ENCODE data around the gene PIK3R1. TPM values are rescaled to one million over a fixed set of nuclear protein-coding genes. Genes with fewer than 3 reads are reported as not detected.

The PIK3R1 gene
- total and polyA plus RNA-seq, 4 donors: 22.6 to 123 (median 47.3) TPM

- TF ChIP-seq NR2F2 (IDR thresholded peaks at IDR 0.05) (no peak), YY1 (IDR thresholded peaks at IDR 0.05) (no peak), TAF1 (conservative IDR thresholded peaks at IDR 0.05) (no peak), GABPA (IDR thresholded peaks at IDR 0.05 in 1 of 2, conservative IDR thresholded peaks at IDR 0.05 in 1 of 2) (no peak), CTCF (IDR thresholded peaks at IDR 0.05; ENCODE audit: low read depth, low read length, missing input control) (no peak), MAX (IDR thresholded peaks at IDR 0.05) (no peak), HNF4A (conservative IDR thresholded peaks at IDR 0.05) (no peak), JUND (IDR thresholded peaks at IDR 0.05) (no peak), FOXA1 (IDR thresholded peaks at IDR 0.05) (no peak), HNF4G (IDR thresholded peaks at IDR 0.05) (no peak), ATF3 (IDR thresholded peaks at IDR 0.05) (no peak), RXRA (IDR thresholded peaks at IDR 0.05) (no peak), REST (IDR thresholded peaks at IDR 0.05) (no peak), FOXA2 (IDR thresholded peaks at IDR 0.05) (no peak), SP1 (IDR thresholded peaks at IDR 0.05) (no peak), EGR1 (IDR thresholded peaks at IDR 0.05; ENCODE audit: low read depth in 2 of 2) (no peak), ZBTB33 (IDR thresholded peaks at IDR 0.05) (no peak)
- no peak overlapping the region for H3K9ac ChIP-seq (ENCODE audit: low read depth in 1 of 2, low read length in 2 of 2)
- H3K27ac ChIP-seq (ENCODE audit: low read depth in 1 of 2, low read length in 2 of 2): no peak overlapping the region
- no peaks in the 10 kb centered on the region for H3K36me3 ChIP-seq (ENCODE audit: control insufficient read depth in 4 of 4, insufficient read depth in 3 of 4, low read depth in 1 of 4, low read length in 3 of 4)
- H3K27me3 ChIP-seq (ENCODE audit: control insufficient read depth in 4 of 4, insufficient read depth in 4 of 4, low read length in 3 of 4): no peaks in the 10 kb centered on the region
- 50% methylated on average over 2 of the region's 2 CpGs for WGBS
- H3K4me1 ChIP-seq (ENCODE audit: control insufficient read depth in 4 of 4, insufficient read depth in 4 of 4, low read length in 3 of 4): no peaks in the 10 kb centered on the region
- DNase-seq (ENCODE audit: low spot score): no peak
- no peak overlapping the region for H3K4me3 ChIP-seq (ENCODE audit: low read depth in 1 of 3, low read length in 3 of 3)
- no peaks in the 10 kb centered on the region for H3K9me3 ChIP-seq (ENCODE audit: control insufficient read depth in 4 of 4, low read length in 3 of 4)
Observed at GRCh38 chr5:68194386-68194785, 21.2 kb upstream of the PIK3R1 start.

- Histone ChIP-seq H3K27me3 (ENCODE audit: control insufficient read depth in 4 of 4, insufficient read depth in 4 of 4, low read length in 3 of 4) (no peaks in the 10 kb centered on the region), H3K9me3 (ENCODE audit: control insufficient read depth in 4 of 4, low read length in 3 of 4) (no peaks in the 10 kb centered on the region)
- 96% methylated on average over 3 of the region's 3 CpGs for WGBS
Observed at GRCh38 chr5:68195137-68195536, 20.4 kb upstream of the PIK3R1 start.

More at GRCh38 chr5:68195137-68195536, 20.4 kb upstream of the PIK3R1 start:
- Histone ChIP-seq H3K36me3 (ENCODE audit: control insufficient read depth in 4 of 4, insufficient read depth in 3 of 4, low read depth in 1 of 4, low read length in 3 of 4) (no peaks in the 10 kb centered on the region), H3K4me3 (ENCODE audit: low read depth in 1 of 3, low read length in 3 of 3) (no peak overlapping the region), H3K4me1 (ENCODE audit: control insufficient read depth in 4 of 4, insufficient read depth in 4 of 4, low read length in 3 of 4) (no peaks in the 10 kb centered on the region), H3K27ac (ENCODE audit: low read depth in 1 of 2, low read length in 2 of 2) (no peak overlapping the region), H3K9ac (ENCODE audit: low read depth in 1 of 2, low read length in 2 of 2) (no peak overlapping the region)
- DNase-seq (ENCODE audit: low spot score): no peak
- TF ChIP-seq NR2F2 (IDR thresholded peaks at IDR 0.05) (no peak), JUND (IDR thresholded peaks at IDR 0.05) (no peak), HNF4G (IDR thresholded peaks at IDR 0.05) (no peak), HNF4A (conservative IDR thresholded peaks at IDR 0.05) (no peak), CTCF (IDR thresholded peaks at IDR 0.05; ENCODE audit: low read depth, low read length, missing input control) (no peak), SP1 (IDR thresholded peaks at IDR 0.05) (no peak), REST (IDR thresholded peaks at IDR 0.05) (no peak), EGR1 (IDR thresholded peaks at IDR 0.05; ENCODE audit: low read depth in 2 of 2) (no peak), FOXA2 (IDR thresholded peaks at IDR 0.05) (no peak), YY1 (IDR thresholded peaks at IDR 0.05) (no peak), RAD21 (IDR thresholded peaks at IDR 0.05) (no peak)
